SU-DHL-6 (cell line): Measurements from ENCODE around the gene RFLNA.

Source experiments
- H2AFZ ChIP-seq: fragments of 200-600 bp; sonication (generic); 2 replicates; pipeline ENCODE4 v1.6.1; 2014; ENCODE audit warnings: low read depth, mild to moderate bottlenecking, moderate library complexity, mixed read lengths, antibody characterized with exemption, low read length; ENCODE audit not compliant: severe bottlenecking
- H3F3A ChIP-seq: fragments of 200-600 bp; shearing (Covaris generic); 2 replicates; pipeline ENCODE4 v1.6.0; 2016; ENCODE audit warnings: antibody characterized with exemption, mild to moderate bottlenecking; ENCODE audit not compliant: insufficient read depth
- H3K27ac ChIP-seq: fragments of 200-600 bp; sonication (generic); 2 replicates; pipeline ENCODE4 v1.5.1; 2016; ENCODE audit warnings: low read depth, mild to moderate bottlenecking, low read length, moderate library complexity, mixed read lengths
- H3K27me3 ChIP-seq: fragments of 200-600 bp; sonication (generic), shearing (Covaris generic); 2 replicates; pipeline ENCODE4 v1.6.0; 2014; ENCODE audit warnings: mild to moderate bottlenecking, low read length
- H3K36me3 ChIP-seq: fragments of 200-600 bp; sonication (generic); 2 replicates; pipeline ENCODE4 v1.6.1; 2014; ENCODE audit warnings: mild to moderate bottlenecking, low read length, mixed read lengths
- H3K4me2 ChIP-seq: fragments of 300-600, 200-600 bp; shearing (Covaris generic), sonication (generic); 2 replicates; pipeline ENCODE4 v1.6.0; 2014; ENCODE audit warnings: low read length, low read depth, mild to moderate bottlenecking; ENCODE audit not compliant: poor library complexity, severe bottlenecking
- H3K4me3 ChIP-seq: fragments of 200-600 bp; sonication (generic); 2 replicates; pipeline ENCODE4 v1.5.1; 2014; ENCODE audit warnings: antibody characterized with exemption, low read length, mild to moderate bottlenecking, mixed read lengths; ENCODE audit not compliant: insufficient read depth, poor library complexity, severe bottlenecking
- H3K79me2 ChIP-seq: fragments of 200-600 bp; sonication (generic); 2 replicates; pipeline ENCODE4 v1.6.1; 2014; ENCODE audit warnings: mild to moderate bottlenecking, low read length, moderate library complexity; ENCODE audit not compliant: insufficient read depth
- H3K9ac ChIP-seq: fragments of 200-600 bp; sonication (generic); 2 replicates; pipeline ENCODE4 v1.7.0; 2014; ENCODE audit warnings: mild to moderate bottlenecking, low read length
- H3K9me2 ChIP-seq: fragments of 200-600 bp; sonication (generic); replicated peaks from 2 replicates; pipeline ENCODE4 v1.6.1; 2014; ENCODE audit warnings: low read length; ENCODE audit not compliant: insufficient read depth
- H3K9me3 ChIP-seq: fragments of 200-600 bp; sonication (generic); 2 replicates; pipeline ENCODE4 v1.6.1; 2014; ENCODE audit warnings: low read length, mixed read lengths; ENCODE audit not compliant: insufficient read depth
- H4K20me1 ChIP-seq: fragments of 200-600 bp; sonication (generic); 2 replicates; pipeline ENCODE4 v1.6.1; 2014; ENCODE audit warnings: low read depth, mild to moderate bottlenecking, antibody characterized with exemption, low read length, moderate library complexity, mixed read lengths
- CTCF ChIP-seq: fragments of 200-600 bp; sonication (generic); IDR thresholded peaks from one replicate; pipeline ENCODE4 v1.5.1; 2017; ENCODE audit warnings: antibody characterized with exemption, mild to moderate bottlenecking, low read length, moderate library complexity; ENCODE audit not compliant: insufficient read depth, poor library complexity, severe bottlenecking
- EZH2phosphoT487 ChIP-seq: fragments of 200-600 bp; sonication (generic), shearing (Covaris generic); conservative IDR thresholded peaks from 2 replicates; pipeline ENCODE4 v1.6.1; 2018; ENCODE audit warnings: mild to moderate bottlenecking, antibody characterized with exemption, low read length, moderate library complexity, mixed read lengths

The RFLNA gene

GRCh38 chr12:124323771-124324530, 29.1 kb downstream of the RFLNA start:
- Histone ChIP-seq H3K4me3 (no peak overlapping the region), H3K27ac (no peak overlapping the region), H3K9ac (no peak overlapping the region), H3K4me2 (no peak overlapping the region), H3K9me2 (no peaks in the 10 kb centered on the region), H3F3A (no peaks in the 10 kb centered on the region), H3K9me3 (peaks cover 12% of the 10 kb centered on the region), H4K20me1 (no peaks in the 10 kb centered on the region), H3K27me3 (no peaks in the 10 kb centered on the region), H3K79me2 (no peaks in the 10 kb centered on the region), H2AFZ (no peak overlapping the region), H3K36me3 (peaks cover 10% of the 10 kb centered on the region)
- TF ChIP-seq EZH2phosphoT487 (no peak), CTCF (no peak)

- TF ChIP-seq CTCF = no peak
- no peak for TF ChIP-seq EZH2phosphoT487
- H3K9me2 ChIP-seq = no peaks in the 10 kb centered on the region
- H4K20me1 ChIP-seq = no peaks in the 10 kb centered on the region
- H3K9me3 ChIP-seq = peaks cover 12% of the 10 kb centered on the region
- H3K9ac ChIP-seq = no peak overlapping the region
- H3K27ac ChIP-seq = no peak overlapping the region
- H3K4me3 ChIP-seq = no peak overlapping the region
- H3F3A ChIP-seq = no peaks in the 10 kb centered on the region
- H3K36me3 ChIP-seq = peaks cover 10% of the 10 kb centered on the region
- H3K27me3 ChIP-seq = no peaks in the 10 kb centered on the region
- H3K4me2 ChIP-seq = no peak overlapping the region
- H2AFZ ChIP-seq = no peak overlapping the region
- no peaks in the 10 kb centered on the region for H3K79me2 ChIP-seq
Measured at GRCh38 chr12:124324803-124325705, 30.2 kb downstream of the RFLNA start.

GRCh38 chr12:124326104-124326503, 31.2 kb downstream of the RFLNA start:
- H4K20me1 ChIP-seq = no peaks in the 10 kb centered on the region
- no peak overlapping the region for H3K4me2 ChIP-seq
- no peaks in the 10 kb centered on the region for H3K27me3 ChIP-seq
- H3K27ac ChIP-seq = no peak overlapping the region
- no peak overlapping the region for H3K9ac ChIP-seq
- no peak for TF ChIP-seq CTCF
- no peak for TF ChIP-seq EZH2phosphoT487
- peaks cover 12% of the 10 kb centered on the region for H3K9me3 ChIP-seq
- H2AFZ ChIP-seq = no peak overlapping the region
- H3K4me3 ChIP-seq = no peak overlapping the region
- H3K36me3 ChIP-seq = peaks cover 10% of the 10 kb centered on the region
- no peaks in the 10 kb centered on the region for H3K9me2 ChIP-seq
- no peaks in the 10 kb centered on the region for H3K79me2 ChIP-seq
- H3F3A ChIP-seq = no peaks in the 10 kb centered on the region
